Activated effector memory CD4-positive, alpha-beta T cell treated with Interleukin-2 at 50 U/mL for 16 hours (primary cell): ENCODE results near the gene OR52A1.

Experiments used
- DNase-seq: peaks from one replicate; pipeline ENCODE4 v3.0.0-alpha.2; 2020

The OR52A1 gene

DNA sequence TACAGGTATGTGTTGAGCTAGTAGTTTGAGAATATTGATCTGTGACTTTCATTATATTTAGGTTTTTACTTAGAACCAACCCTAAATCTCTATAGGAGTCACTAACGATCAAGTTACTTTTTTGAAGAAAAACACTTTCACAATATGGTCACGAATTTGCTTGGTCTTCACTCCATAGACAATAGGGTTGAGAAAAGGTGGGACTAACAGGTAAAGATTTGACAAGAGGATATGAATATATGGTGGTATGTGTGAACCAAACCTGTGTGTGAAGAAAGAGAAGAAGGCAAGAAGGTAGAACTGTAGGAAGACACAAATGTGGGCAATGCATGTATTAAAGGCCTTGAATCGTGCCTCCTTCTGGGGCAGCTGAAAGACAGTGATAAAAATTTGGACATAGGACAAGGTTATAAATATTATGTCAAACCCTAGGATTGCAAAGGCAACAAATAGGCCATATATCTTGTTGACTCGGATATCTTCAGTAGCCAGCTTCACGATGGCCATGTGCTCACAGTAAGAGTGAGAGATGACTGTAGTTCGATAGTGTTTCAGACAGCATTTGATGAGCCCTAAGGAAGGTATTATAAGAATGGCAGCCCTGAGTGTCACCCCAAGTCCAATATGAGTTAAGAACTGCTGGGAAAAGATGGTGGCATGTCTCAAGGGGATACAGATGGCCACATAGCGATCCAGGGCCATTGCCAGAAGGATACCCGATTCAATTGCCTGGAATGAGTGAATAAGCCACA lies 22.8 kb downstream of the OR52A1 start:
- DNase-seq: no peak

DNA sequence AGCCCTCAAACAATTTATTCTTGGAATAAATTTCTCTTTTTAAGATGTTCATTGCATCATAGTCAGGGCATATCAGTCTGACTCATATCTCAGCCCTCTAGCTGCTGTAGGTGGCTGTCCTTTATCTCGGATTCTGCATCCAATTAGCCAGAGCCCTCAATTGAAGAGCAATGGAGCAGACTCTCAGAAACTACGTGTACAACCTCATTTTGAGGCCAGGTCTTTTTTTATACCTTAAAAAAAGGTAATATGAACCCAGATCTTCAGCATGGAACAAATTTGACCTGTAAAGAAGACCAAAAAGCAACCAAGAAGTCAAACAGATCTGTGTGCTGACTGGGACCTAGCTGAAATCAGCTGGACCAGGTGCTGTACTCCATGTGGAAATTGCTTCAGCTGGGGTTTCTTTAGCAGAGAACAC lies 25.1 kb downstream of the OR52A1 start:
- no peak for DNase-seq

DNA sequence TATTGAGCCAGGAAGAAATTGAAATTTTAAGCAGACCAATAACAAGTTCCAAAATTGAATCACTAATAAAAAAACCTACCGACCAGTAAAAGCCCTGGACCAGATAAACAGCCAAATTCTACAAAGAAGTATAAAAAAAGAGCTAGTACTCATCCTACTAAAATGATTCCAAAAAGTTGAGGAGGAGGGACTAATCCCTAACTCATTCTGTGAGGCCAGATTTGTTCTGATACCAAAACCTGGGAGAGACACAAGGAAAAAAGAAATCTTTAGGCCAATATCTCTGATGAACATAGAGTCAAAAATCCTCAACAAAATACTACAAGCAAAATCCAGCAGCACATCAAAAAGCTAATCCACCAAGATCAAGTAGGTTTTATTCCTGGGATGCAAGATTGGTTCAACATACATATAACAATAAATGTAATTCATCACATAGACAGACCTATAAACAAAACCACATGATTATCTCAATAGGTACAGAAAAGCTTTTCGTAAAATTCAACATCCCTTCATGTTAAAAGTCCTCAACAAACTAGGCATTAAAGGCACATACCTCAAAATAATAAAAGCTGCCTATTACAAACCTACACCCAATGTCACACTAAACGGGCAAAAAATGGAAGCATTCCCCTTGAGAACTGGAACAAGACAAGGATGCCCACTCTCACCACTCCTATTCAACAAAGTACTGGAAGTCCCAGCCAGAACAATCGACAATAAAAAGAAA lies 29.5 kb downstream of the OR52A1 start:
- no peak for DNase-seq

DNA sequence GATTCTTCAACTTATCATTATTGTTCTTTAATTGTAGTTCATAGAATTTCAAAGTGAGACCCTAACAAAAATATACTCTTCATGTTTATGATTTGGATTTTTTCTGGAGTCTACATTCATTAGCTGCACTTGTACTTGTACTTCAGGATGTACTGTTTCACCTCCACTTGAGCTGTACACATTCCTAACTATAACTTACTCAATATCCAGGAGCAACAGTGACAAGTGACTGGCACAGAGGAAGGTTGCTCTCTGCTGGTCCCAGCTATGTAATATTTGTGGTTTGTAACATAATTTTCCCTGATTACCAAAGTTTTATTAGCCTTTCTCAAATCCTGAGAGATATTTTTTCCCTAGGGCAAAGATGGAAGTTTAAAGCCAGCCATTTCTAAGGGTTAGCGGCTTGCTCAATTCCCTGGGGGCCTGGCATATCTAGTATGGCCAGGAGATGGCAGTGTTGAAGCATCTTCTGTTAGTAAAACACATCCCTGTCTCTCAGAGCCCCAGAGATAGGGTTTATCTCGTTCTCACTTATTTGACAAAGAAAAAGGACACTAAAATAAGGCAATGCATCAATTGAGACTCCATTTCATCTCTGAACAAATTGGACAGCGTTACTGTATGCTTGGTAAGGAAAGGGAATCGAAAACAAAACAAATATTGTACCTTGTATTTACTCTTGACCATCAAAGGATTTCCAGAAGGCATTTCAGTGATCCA lies 30.6 kb downstream of the OR52A1 start:
- no peak for DNase-seq

DNA sequence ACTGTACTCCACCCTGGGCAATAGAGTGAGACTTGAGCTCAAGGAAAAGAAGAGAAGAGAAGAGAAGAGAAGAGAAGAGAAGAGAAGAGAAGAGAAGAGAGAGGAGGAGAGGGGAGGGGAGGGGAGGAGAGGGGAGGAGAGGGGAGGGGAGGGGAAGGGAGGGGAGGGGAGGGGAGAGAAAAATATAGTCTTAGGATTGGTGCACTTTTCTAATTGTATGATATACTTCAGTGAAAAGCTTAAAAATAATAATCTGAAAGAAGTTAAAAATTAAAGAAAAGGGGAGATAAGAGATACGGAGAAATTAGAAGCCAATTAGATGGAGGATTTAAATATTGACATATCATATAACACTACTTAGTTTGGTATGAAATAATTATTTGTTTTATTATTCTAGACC lies 35.7 kb downstream of the OR52A1 start:
- DNase-seq: no peak

DNA sequence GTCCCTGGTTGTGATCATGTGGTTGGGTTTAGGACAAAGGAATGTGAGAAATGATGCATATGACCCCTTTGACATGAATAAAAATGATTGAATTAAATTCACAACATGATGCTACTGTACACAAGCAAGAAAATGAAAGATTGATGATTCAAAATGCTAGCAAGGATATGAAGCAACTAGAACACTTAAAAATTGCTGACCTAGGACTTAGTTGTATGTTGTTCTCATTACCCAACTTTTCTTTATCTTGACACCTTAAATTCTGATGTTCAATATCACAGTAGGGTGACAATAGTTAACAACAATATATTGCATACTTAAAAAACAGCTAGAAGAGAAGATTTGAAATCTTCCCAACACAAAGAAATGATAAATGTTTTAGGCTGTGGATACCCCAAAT lies 37.0 kb downstream of the OR52A1 start:
- no peak for DNase-seq

DNA sequence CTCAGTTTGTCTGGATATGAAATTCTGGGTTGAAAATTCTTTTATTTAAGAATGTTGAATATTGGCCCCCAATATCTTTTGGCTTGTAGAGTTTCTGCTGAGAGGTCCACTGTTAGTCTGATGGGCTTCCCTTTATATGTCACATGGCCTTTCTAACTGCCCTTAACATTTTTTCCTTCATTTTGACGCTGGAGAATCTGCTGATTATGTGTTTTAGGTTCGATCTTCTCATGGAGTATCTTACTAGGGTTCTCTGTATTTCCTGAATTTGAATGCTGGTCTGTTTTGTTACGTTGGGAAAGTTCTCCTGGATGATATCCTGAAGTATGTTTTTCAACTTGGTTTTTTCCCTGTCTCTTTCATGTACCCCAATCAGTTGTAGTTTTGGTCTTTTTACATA lies 39.2 kb downstream of the OR52A1 start:
- DNase-seq: no peak

DNA sequence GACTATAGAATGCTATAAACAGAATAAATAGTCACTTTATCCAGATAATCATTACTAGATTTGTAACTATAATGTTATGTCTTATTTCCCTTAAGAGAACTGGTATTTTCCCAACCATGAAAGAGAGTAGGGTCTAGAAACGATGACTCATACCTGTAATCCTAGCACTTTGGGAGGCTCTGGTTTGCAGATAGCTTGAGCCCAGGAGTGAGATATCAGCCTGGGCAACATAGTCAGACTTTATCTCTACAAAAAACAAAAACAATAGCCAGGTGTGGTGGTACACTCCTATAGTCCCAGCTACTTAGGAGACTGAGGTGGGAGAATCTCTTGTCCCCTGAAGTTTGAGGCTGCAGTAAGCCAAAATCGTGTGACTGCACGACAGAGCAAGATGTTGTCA lies 47.3 kb downstream of the OR52A1 start:
- no peak for DNase-seq

DNA sequence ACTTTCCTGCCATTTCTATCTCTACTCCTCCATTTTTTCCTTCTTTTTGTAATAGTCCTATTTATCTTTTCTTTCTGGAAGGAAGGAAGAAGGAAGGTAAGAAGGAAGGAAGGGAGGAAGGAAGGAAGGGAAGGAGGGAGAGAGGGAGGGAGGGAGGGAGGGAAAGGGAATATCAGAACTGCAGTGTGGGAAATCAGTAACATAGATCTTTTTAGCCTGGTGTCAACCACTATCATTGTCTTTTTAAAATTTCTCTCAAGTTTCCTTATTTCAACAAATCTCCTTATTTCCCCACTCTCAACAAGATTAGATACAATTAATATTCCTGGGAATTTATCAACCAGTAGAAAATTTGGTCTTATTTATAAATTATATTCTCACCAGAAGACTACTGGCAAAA lies 51.5 kb downstream of the OR52A1 start:
- no peak for DNase-seq

DNA sequence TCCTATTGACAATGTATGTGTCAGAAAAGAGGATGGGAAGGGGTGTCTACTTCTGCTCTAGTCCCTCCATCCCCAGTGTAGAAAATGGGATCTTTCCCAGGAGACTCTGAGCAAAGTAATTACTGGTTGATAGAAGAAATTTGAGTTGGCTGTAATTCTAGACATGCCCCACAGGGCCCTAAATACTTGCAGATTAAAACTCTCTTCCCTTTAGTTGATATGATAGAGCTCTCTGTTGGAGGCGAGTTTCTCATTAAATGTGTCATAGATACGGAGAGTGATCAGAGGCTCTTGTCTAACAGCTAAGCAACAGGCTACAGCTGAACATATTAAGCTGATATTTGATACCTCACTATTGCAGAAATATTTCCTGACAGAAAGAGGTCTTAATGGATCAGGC lies 52.3 kb downstream of the OR52A1 start:
- no peak for DNase-seq

DNA sequence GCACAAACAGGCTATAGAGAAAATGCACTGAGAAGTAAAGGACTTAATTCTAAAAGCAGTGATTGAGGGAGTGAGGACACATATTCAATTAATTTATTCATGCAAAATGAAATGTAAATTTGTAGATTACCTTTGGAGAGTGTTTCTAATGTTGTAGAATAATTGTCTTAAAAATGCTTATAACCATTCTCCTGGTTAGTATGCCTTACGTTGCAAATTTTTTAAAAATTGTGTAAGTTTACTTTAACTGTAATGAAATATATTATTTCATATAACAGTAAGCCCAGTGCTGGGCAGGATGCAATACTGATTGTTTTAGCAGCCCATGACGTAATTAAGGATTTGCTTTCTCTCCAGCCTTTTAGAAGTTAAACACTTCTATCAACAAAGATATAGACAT lies 58.5 kb downstream of the OR52A1 start:
- no peak for DNase-seq
